H9 (cell line): ENCODE results near the gene FAM241A. TPM values are rescaled to one million over a fixed set of nuclear protein-coding genes. Genes with fewer than 3 reads are reported as not detected.

Experiments used
- DNase-seq: peaks from one replicate; pipeline ENCODE4 v3.0.0-alpha.2; 2017
- H2AFZ ChIP-seq: one replicate; pipeline ENCODE4 v1.6.1; 2013; ENCODE audit warnings: mild to moderate bottlenecking, low read length, control low read depth, moderate library complexity
- H2AK5ac ChIP-seq: 2 replicates; pipeline ENCODE4 v1.6.1; 2013; ENCODE audit warnings: low read length, control low read depth, mixed read lengths; ENCODE audit not compliant: insufficient read length
- H2BK120ac ChIP-seq: one replicate; pipeline ENCODE4 v1.6.1; 2013; ENCODE audit warnings: low read depth, mild to moderate bottlenecking, low read length, control low read depth, inconsistent platforms; ENCODE audit not compliant: poor library complexity, severe bottlenecking
- H2BK12ac ChIP-seq: 2 replicates; pipeline ENCODE4 v1.6.1; 2013; ENCODE audit warnings: low read length, control low read depth, mixed read lengths, low read depth; ENCODE audit not compliant: insufficient read length
- H2BK15ac ChIP-seq: 2 replicates; pipeline ENCODE4 v1.6.1; 2013; ENCODE audit warnings: low read depth, low read length, control low read depth
- H2BK20ac ChIP-seq: one replicate; pipeline ENCODE4 v1.6.1; 2013; ENCODE audit warnings: low read depth, mild to moderate bottlenecking, low read length, control low read depth, inconsistent platforms; ENCODE audit not compliant: poor library complexity, severe bottlenecking
- H2BK5ac ChIP-seq: 2 replicates; pipeline ENCODE4 v1.6.1; 2013; ENCODE audit warnings: low read length, control low read depth, mixed read lengths; ENCODE audit not compliant: insufficient read length
- H3K14ac ChIP-seq: 2 replicates; pipeline ENCODE4 v1.6.1; 2013; ENCODE audit warnings: low read length, control low read depth; ENCODE audit not compliant: insufficient read depth
- H3K18ac ChIP-seq: 2 replicates; pipeline ENCODE4 v1.6.1; 2013; ENCODE audit warnings: low read depth, mild to moderate bottlenecking, mixed read lengths, low read length, control low read depth; ENCODE audit not compliant: insufficient read length
- H3K23ac ChIP-seq: 2 replicates; pipeline ENCODE4 v1.6.1; 2013; ENCODE audit warnings: low read length, control low read depth, mixed read lengths, low read depth; ENCODE audit not compliant: insufficient read length
- H3K23me2 ChIP-seq: 2 replicates; pipeline ENCODE4 v1.6.1; 2013; ENCODE audit warnings: low read depth, mild to moderate bottlenecking, mixed read lengths, low read length, control low read depth; ENCODE audit not compliant: insufficient read length, poor library complexity, severe bottlenecking
- H3K27ac ChIP-seq: 2 replicates; pipeline ENCODE4 v1.5.1; 2013; ENCODE audit warnings: low read length, control low read depth, mixed read lengths, low read depth; ENCODE audit not compliant: insufficient read length
- H3K27me3 ChIP-seq: 2 replicates; pipeline ENCODE4 v1.6.1; 2013; ENCODE audit warnings: low read length, control low read depth, inconsistent platforms; ENCODE audit not compliant: insufficient read depth
- H3K4ac ChIP-seq: 2 replicates; pipeline ENCODE4 v1.6.1; 2013; ENCODE audit warnings: low read depth, mild to moderate bottlenecking, control low read depth, inconsistent platforms, low read length, moderate library complexity
- H3K4me1 ChIP-seq: 2 replicates; pipeline ENCODE4 v1.6.1; 2013; ENCODE audit warnings: low read length, control low read depth, inconsistent platforms; ENCODE audit not compliant: insufficient read depth
- H3K4me2 ChIP-seq: 2 replicates; pipeline ENCODE4 v1.6.1; 2013; ENCODE audit warnings: low read length, control low read depth, mixed read lengths; ENCODE audit not compliant: insufficient read length, insufficient read depth
- H3K56ac ChIP-seq: 2 replicates; pipeline ENCODE4 v1.6.1; 2013; ENCODE audit warnings: low read depth, mild to moderate bottlenecking, mixed read lengths, low read length, control low read depth; ENCODE audit not compliant: insufficient read length
- H3K79me1 ChIP-seq: 2 replicates; pipeline ENCODE4 v1.6.1; 2013; ENCODE audit warnings: low read depth, mild to moderate bottlenecking, moderate library complexity, low read length, control low read depth, inconsistent platforms; ENCODE audit not compliant: insufficient read depth, poor library complexity, severe bottlenecking
- H3K79me2 ChIP-seq: 2 replicates; pipeline ENCODE4 v1.6.1; 2013; ENCODE audit warnings: low read length, control low read depth, inconsistent platforms; ENCODE audit not compliant: insufficient read depth
- H3K9ac ChIP-seq: 2 replicates; pipeline ENCODE4 v1.6.1; 2013; ENCODE audit warnings: low read length, control low read depth, mixed read lengths; ENCODE audit not compliant: insufficient read length; ENCODE audit errors: extremely low read depth
- H3K9me3 ChIP-seq: one replicate; pipeline ENCODE4 v1.6.1; 2013; ENCODE audit warnings: low read depth, low read length, inconsistent platforms; ENCODE audit not compliant: control insufficient read depth
- H3T11ph ChIP-seq: one replicate; pipeline ENCODE4 v1.6.1; 2013; ENCODE audit warnings: mild to moderate bottlenecking, low read length, control low read depth, inconsistent platforms
- H4K20me1 ChIP-seq: one replicate; pipeline ENCODE4 v1.6.1; 2013; ENCODE audit not compliant: control insufficient read depth, insufficient read length, insufficient read depth
- H4K5ac ChIP-seq: 2 replicates; pipeline ENCODE4 v1.6.1; 2013; ENCODE audit warnings: low read depth, mild to moderate bottlenecking, mixed read lengths, low read length, control low read depth; ENCODE audit not compliant: insufficient read length
- H4K8ac ChIP-seq: replicated peaks from 2 replicates; pipeline ENCODE4 v1.6.1; 2013; ENCODE audit warnings: low read length, control low read depth, mixed read lengths, low read depth; ENCODE audit not compliant: insufficient read length
- H4K91ac ChIP-seq: 2 replicates; pipeline ENCODE4 v1.6.1; 2013; ENCODE audit warnings: low read depth, mild to moderate bottlenecking, moderate library complexity, mixed read lengths, low read length, control low read depth; ENCODE audit not compliant: insufficient read length
- H3K27ac Mint-ChIP-seq, 3 experiments: 2 replicates in 2 of 3; 3 replicates in 1 of 3; pipeline ENCODE4 v1.8.0; 2020 to 2021; ENCODE audit warnings: mixed read lengths in 3 of 3, mild to moderate bottlenecking in 1 of 3, moderate library complexity in 1 of 3
- H3K27me3 Mint-ChIP-seq: 2 replicates; pipeline ENCODE4 v1.8.0; 2021; ENCODE audit warnings: low read depth, mild to moderate bottlenecking, moderate library complexity, mixed read lengths
- H3K36me3 Mint-ChIP-seq, 3 experiments: 2 replicates in 2 of 3; 3 replicates in 1 of 3; pipeline ENCODE4 v1.8.0; 2020 to 2021; ENCODE audit warnings: low read depth in 3 of 3, mixed read lengths in 3 of 3; ENCODE audit not compliant: insufficient read depth in 1 of 3
- H3K4me1 Mint-ChIP-seq, 2 experiments: 2 replicates each; pipeline ENCODE4 v1.8.0; 2020; ENCODE audit warnings: mixed read lengths in 2 of 2
- H3K4me3 Mint-ChIP-seq, 2 experiments: 2 replicates in 1 of 2; 3 replicates in 1 of 2; pipeline ENCODE4 v1.8.0; 2020 to 2021; ENCODE audit warnings: mild to moderate bottlenecking in 2 of 2, mixed read lengths in 2 of 2, moderate library complexity in 1 of 2
- H3K9me3 Mint-ChIP-seq, 2 experiments: 2 replicates in 1 of 2; 3 replicates in 1 of 2; pipeline ENCODE4 v1.8.0; 2020; ENCODE audit warnings: mild to moderate bottlenecking in 2 of 2, mixed read lengths in 2 of 2, moderate library complexity in 1 of 2
- CTCF ChIP-seq: fragments of 200-600 bp; sonication (generic); conservative IDR thresholded peaks from 3 replicates; pipeline ENCODE4 v1.8.0; 2021; ENCODE audit warnings: antibody characterized with exemption, mild to moderate bottlenecking
- WGBS: extraction: QIAGEN DNeasy Blood & Tissue Kit; methylation state at CpG from one replicate; pipeline ENCODE4 v1.1.7; 2013; ENCODE audit warnings: missing lambda C conversion rate, low lambda C conversion rate, mixed read lengths; ENCODE audit not compliant: insufficient read length; ENCODE audit errors: extremely low coverage; 5-methylcytosine and 5-hydroxymethylcytosine counted together
- total RNA-seq: library from RNA; stranded (reverse); gene quantifications from 2 replicates; pipeline ENCODE4 v1.2.1, GENCODE V29; 2021

Gene FAM241A
- total RNA-seq, 1 experiment from 2014 or later: 0.13 TPM

- H3K79me1 ChIP-seq: no peaks in the 10 kb centered on the region
- no peak overlapping the region for H2BK120ac ChIP-seq
- no peak overlapping the region for H2AFZ ChIP-seq
- no peak overlapping the region for H3K4ac ChIP-seq
- H4K8ac ChIP-seq: no peak overlapping the region
- Mint-ChIP-seq H3K4me3 (no peak overlapping the region), H3K36me3 (no peaks in the 10 kb centered on the region), H3K9me3 (no peaks in the 10 kb centered on the region; a peak in 1 of 5 replicates), H3K27me3 (no peaks in the 10 kb centered on the region; the same call in 1 of the 2 replicates), H3K4me1 (no peaks in the 10 kb centered on the region), H3K27ac (no peak overlapping the region; a peak in 1 of 7 replicates)
- no peak overlapping the region for H2BK5ac ChIP-seq
- H3K56ac ChIP-seq: no peak overlapping the region
- no peak overlapping the region for H2BK12ac ChIP-seq
- no peaks in the 10 kb centered on the region for H3K9me3 ChIP-seq
- H2BK20ac ChIP-seq: no peak overlapping the region
- no peaks in the 10 kb centered on the region for H3K79me2 ChIP-seq
- H3K27ac ChIP-seq: no peak overlapping the region
- H4K5ac ChIP-seq: no peak overlapping the region
- no peak overlapping the region for H3K14ac ChIP-seq
- no peak overlapping the region for H3K4me2 ChIP-seq
- H3K23me2 ChIP-seq: no peaks in the 10 kb centered on the region
- H2BK15ac ChIP-seq: no peak overlapping the region
- no peak overlapping the region for H3K23ac ChIP-seq
- no peak for DNase-seq
- H2AK5ac ChIP-seq: no peak overlapping the region
- no peak for TF ChIP-seq CTCF
- no peak overlapping the region for H3K9ac ChIP-seq
- no peak overlapping the region for H3K18ac ChIP-seq
- H4K91ac ChIP-seq: no peak overlapping the region
- no peak overlapping the region for H3T11ph ChIP-seq
- WGBS: no CpG with 5 or more reads among the region's 13 CpGs
- no peaks in the 10 kb centered on the region for H4K20me1 ChIP-seq
- H3K4me1 ChIP-seq: no peaks in the 10 kb centered on the region
- no peaks in the 10 kb centered on the region for H3K27me3 ChIP-seq
These were observed 23.7 kb downstream of the FAM241A start for GRCh38 chr4:112168719-112169500.
